Uterus (tissue), 2 donors: ENCODE measurements around the gene BLOC1S3.

Experiments
- CTCF ChIP-seq, 4 experiments: fragments of 200-600 bp in 2 of 4; fragments of 450-650 bp in 2 of 4; sonication (generic) in 2 of 4; IDR thresholded peaks; one replicate each; pipeline ENCODE4 v1.5.1; 2016 to 2019; ENCODE audit warnings: antibody characterized with exemption in 4 of 4, mild to moderate bottlenecking in 2 of 4, moderate library complexity in 1 of 4
- POLR2A ChIP-seq, 2 donors: fragments of 450-650 bp; IDR thresholded peaks; one replicate each; pipeline ENCODE4 v1.6.1; 2016; ENCODE audit warnings: antibody characterized with exemption in 2 of 2, mild to moderate bottlenecking in 1 of 2, moderate library complexity in 1 of 2

- no peak for TF ChIP-seq POLR2A (IDR thresholded peaks at IDR 0.05)
- TF ChIP-seq CTCF (IDR thresholded peaks at IDR 0.05), result no peak
Observed at GRCh38 chr19:45130236-45130635, 48.3 kb upstream of the BLOC1S3 start.
